Stomach smooth muscle (tissue), 2 donors: ENCODE results near the gene ABCC1.
"Not testable (repeated sequence)": the region's sequence is repeated elsewhere in the genome, so short reads cannot be mapped to it uniquely, and the experiment has no call there.

ENCODE experiments used
- H3K27ac ChIP-seq: one replicate; pipeline ENCODE4 v1.7.0; 2013; ENCODE audit warnings: mild to moderate bottlenecking, low read length, inconsistent platforms
- H3K27me3 ChIP-seq, 2 donors: one replicate each; pipeline ENCODE4 v1.7.0; 2013; ENCODE audit warnings: low read length in 2 of 2; ENCODE audit not compliant: insufficient read depth in 2 of 2, control insufficient read depth in 1 of 2
- H3K36me3 ChIP-seq, 2 donors: one replicate each; pipeline ENCODE4 v1.7.0; 2013; ENCODE audit warnings: low read length in 2 of 2; ENCODE audit not compliant: control insufficient read depth in 2 of 2, insufficient read depth in 2 of 2
- H3K4me1 ChIP-seq: one replicate; pipeline ENCODE4 v1.7.0; 2013; ENCODE audit warnings: low read length; ENCODE audit not compliant: control insufficient read depth, insufficient read depth
- H3K4me3 ChIP-seq, 2 donors: one replicate each; pipeline ENCODE4 v1.7.0; 2013; ENCODE audit warnings: low read length in 2 of 2
- H3K9ac ChIP-seq, 2 donors: one replicate each; pipeline ENCODE4 v1.7.0; 2013; ENCODE audit warnings: low read length in 2 of 2, mild to moderate bottlenecking in 1 of 2
- H3K9me3 ChIP-seq, 2 donors: one replicate each; pipeline ENCODE4 v1.7.0; 2013; ENCODE audit warnings: low read length in 2 of 2; ENCODE audit not compliant: control insufficient read depth in 2 of 2
- donor health status: healthy.
- donor health status: Pancreatic carcinoma.

Gene ABCC1

GRCh38 chr16:15980329-15980728, 30.9 kb downstream of the ABCC1 start:
- H3K4me1 ChIP-seq = peaks cover 24% of the 10 kb centered on the region
- no peaks in the 10 kb centered on the region for H3K9me3 ChIP-seq
- no peak overlapping the region for H3K27ac ChIP-seq
- H3K4me3 ChIP-seq = no peak overlapping the region
- no peaks in the 10 kb centered on the region for H3K36me3 ChIP-seq
- no peak overlapping the region for H3K9ac ChIP-seq
- no peaks in the 10 kb centered on the region for H3K27me3 ChIP-seq

GRCh38 chr16:15981382-15981781, 32.0 kb downstream of the ABCC1 start:
- Histone ChIP-seq H3K9me3 (no peaks in the 10 kb centered on the region), H3K4me3 (no peak overlapping the region), H3K36me3 (no peaks in the 10 kb centered on the region), H3K27me3 (no peaks in the 10 kb centered on the region), H3K4me1 (peaks cover 22% of the 10 kb centered on the region), H3K27ac (no peak overlapping the region), H3K9ac (no peak overlapping the region)

- not testable (repeated sequence) for H3K4me3 ChIP-seq, H3K9ac ChIP-seq, H3K27ac ChIP-seq, H3K9me3 ChIP-seq, H3K36me3 ChIP-seq, H3K27me3 ChIP-seq
- H3K4me1 ChIP-seq = peaks cover 14% of the 10 kb centered on the region
Observed at GRCh38 chr16:15982194-15982915, 32.9 kb downstream of the ABCC1 start.

GRCh38 chr16:15983898-15984297, 34.5 kb downstream of the ABCC1 start:
- Histone ChIP-seq H3K36me3 (no peaks in the 10 kb centered on the region), H3K4me3 (no peak overlapping the region), H3K27me3 (no peaks in the 10 kb centered on the region), H3K9me3 (no peaks in the 10 kb centered on the region), H3K9ac (no peak overlapping the region), H3K4me1 (peaks cover 26% of the 10 kb centered on the region), H3K27ac (no peak overlapping the region)

- Histone ChIP-seq H3K27me3 (no peaks in the 10 kb centered on the region), H3K9me3 (no peaks in the 10 kb centered on the region), H3K27ac (no peak overlapping the region), H3K4me1 (peaks cover 37% of the 10 kb centered on the region), H3K9ac (no peak overlapping the region), H3K36me3 (no peaks in the 10 kb centered on the region), H3K4me3 (no peak overlapping the region)
Observed at GRCh38 chr16:15985144-15985543, 35.7 kb downstream of the ABCC1 start.

GRCh38 chr16:15986261-15986660, 36.8 kb downstream of the ABCC1 start:
- Histone ChIP-seq H3K27ac (no peak overlapping the region), H3K4me1 (peaks cover 47% of the 10 kb centered on the region)

GRCh38 chr16:15988268-15989013, 39.0 kb downstream of the ABCC1 start:
- Histone ChIP-seq H3K4me1 (peaks cover 43% of the 10 kb centered on the region), H3K4me3 (no peak overlapping the region), H3K27ac (peak overlapping the region; percentile 82), H3K27me3 (no peaks in the 10 kb centered on the region), H3K36me3 (no peaks in the 10 kb centered on the region), H3K9me3 (no peaks in the 10 kb centered on the region), H3K9ac (peak overlapping the region in 1 of 2 donors; percentile 2)

More at GRCh38 chr16:15986261-15986660, 36.8 kb downstream of the ABCC1 start:
- no peak overlapping the region for H3K4me3 ChIP-seq
- no peaks in the 10 kb centered on the region for H3K27me3 ChIP-seq
- no peaks in the 10 kb centered on the region for H3K9me3 ChIP-seq
- no peak overlapping the region for H3K9ac ChIP-seq
- H3K36me3 ChIP-seq = no peaks in the 10 kb centered on the region

GRCh38 chr16:15990902-15991301, 41.5 kb downstream of the ABCC1 start:
- Histone ChIP-seq H3K9me3 (no peaks in the 10 kb centered on the region), H3K36me3 (no peaks in the 10 kb centered on the region), H3K27me3 (no peaks in the 10 kb centered on the region), H3K9ac (no peak overlapping the region), H3K27ac (peak overlapping the region; percentile 41), H3K4me3 (no peak overlapping the region), H3K4me1 (peaks cover 53% of the 10 kb centered on the region)

GRCh38 chr16:15993128-15993527, 43.7 kb downstream of the ABCC1 start:
- Histone ChIP-seq H3K36me3 (no peaks in the 10 kb centered on the region), H3K4me1 (peaks cover 63% of the 10 kb centered on the region), H3K9me3 (no peaks in the 10 kb centered on the region), H3K27me3 (no peaks in the 10 kb centered on the region), H3K4me3 (no peak overlapping the region), H3K27ac (peak overlapping the region; percentile 46), H3K9ac (no peak overlapping the region)

GRCh38 chr16:15993541-15993940, 44.1 kb downstream of the ABCC1 start:
- H3K4me3 ChIP-seq = no peak overlapping the region
- H3K27ac ChIP-seq = peak overlapping the region; percentile 46
- peaks cover 63% of the 10 kb centered on the region for H3K4me1 ChIP-seq
- H3K9ac ChIP-seq = no peak overlapping the region
- H3K36me3 ChIP-seq = no peaks in the 10 kb centered on the region
- H3K9me3 ChIP-seq = no peaks in the 10 kb centered on the region
- no peaks in the 10 kb centered on the region for H3K27me3 ChIP-seq
